GM10248 (cell line): ENCODE results near the gene ABCB7.

Source experiments
- CTCF ChIA-PET: fragments of 300-600 bp; sonication (Branson Sonifier 250); formaldehyde crosslinking; extraction: SDS; loops from one replicate; lab custom pipeline; 2021; ENCODE audit warnings: antibody characterized with exemption; lab: Yijun Ruan, JAX
- POLR2A ChIA-PET: fragments of 350-650 bp; sonication (Branson Sonifier 250); formaldehyde crosslinking; extraction: SDS; loops from one replicate; lab custom pipeline; 2020; ENCODE audit warnings: antibody characterized with exemption; lab: Yijun Ruan, JAX
- DNase-seq: peaks from one replicate; pipeline ENCODE4 v3.0.0; 2012; ENCODE audit errors: extremely low spot score
- CTCF ChIP-seq: IDR thresholded peaks from 2 replicates; pipeline ENCODE4 v1.5.1; 2012; ENCODE audit warnings: mild to moderate bottlenecking, low read depth; ENCODE audit errors: extremely low read depth, missing control alignments, control extremely low read depth

The ABCB7 gene

GRCh38 chrX:75086731-75087195, 69.3 kb downstream of the ABCB7 start:
- ChIA-PET POLR2A (no interaction called here), CTCF (no interaction called here)
- TF ChIP-seq CTCF: no peak
- no peak for DNase-seq

GRCh38 chrX:75084757-75085156, 71.3 kb downstream of the ABCB7 start:
- no peak for TF ChIP-seq CTCF
- no peak for DNase-seq
- POLR2A ChIA-PET: no interaction called here
- CTCF ChIA-PET: no interaction called here

DNA sequence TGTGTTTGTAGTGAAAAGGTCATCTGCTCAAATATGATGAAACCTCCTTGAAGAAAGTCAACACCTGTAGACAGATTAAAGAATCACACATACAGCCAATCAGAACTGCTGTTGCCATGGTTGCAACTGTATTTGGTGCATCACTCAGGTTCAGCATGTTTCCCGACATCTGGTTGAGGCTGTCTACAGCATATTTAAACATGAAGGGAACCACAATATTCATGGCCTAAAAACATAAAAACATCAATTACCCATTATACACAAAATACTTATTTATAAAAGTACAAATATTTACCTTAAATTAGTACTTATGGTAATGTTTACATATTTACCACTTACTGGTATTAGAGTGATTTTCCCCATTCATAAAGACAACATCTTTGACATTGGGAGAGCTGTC, 79.7 kb downstream of the ABCB7 start:
- no peak for TF ChIP-seq CTCF
- ChIA-PET POLR2A (no interaction called here), CTCF (no interaction called here)
- no peak for DNase-seq

GRCh38 chrX:75074475-75074874, 81.6 kb downstream of the ABCB7 start:
- ChIA-PET POLR2A (no interaction called here), CTCF (no interaction called here)
- TF ChIP-seq CTCF: no peak
- no peak for DNase-seq

GRCh38 chrX:75071334-75071733, 84.7 kb downstream of the ABCB7 start:
- no peak for TF ChIP-seq CTCF
- POLR2A ChIA-PET: no interaction called here
- no peak for DNase-seq
- CTCF ChIA-PET: no interaction called here

DNA sequence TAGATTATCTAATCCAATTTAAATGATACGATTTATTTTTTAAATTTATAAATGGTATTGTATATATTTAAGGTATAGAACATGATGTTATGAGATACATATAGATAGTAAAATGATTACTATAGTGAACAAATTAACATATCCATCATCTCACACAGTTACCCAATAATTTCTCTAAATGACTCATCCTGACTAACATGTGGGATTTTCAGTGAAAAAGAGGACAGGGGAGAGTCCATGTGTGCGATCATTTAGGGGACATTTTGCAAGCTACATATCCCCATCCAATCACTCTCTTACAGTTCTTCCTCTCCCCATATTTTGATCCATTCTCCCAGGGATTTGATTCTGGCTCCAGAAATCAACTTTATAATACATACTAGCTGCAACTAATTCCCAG, 88.2 kb downstream of the ABCB7 start:
- CTCF ChIA-PET: no interaction called here
- DNase-seq: no peak

More for the DNA sequence above, 88.2 kb downstream of the ABCB7 start:
- no peak for TF ChIP-seq CTCF
- POLR2A ChIA-PET: no interaction called here
